ENCODE results near the gene ERFE. TPM values are rescaled to one million over a fixed set of nuclear protein-coding genes. Genes with fewer than 3 reads are reported as not detected.

ERFE gene
- total and polyA plus RNA-seq, 9 of the 15 experiments (the other 6 are each of a cell fraction or from before 2014, with no cell fraction given) = 0.55 to 8.2 (median 3.7) TPM

DNA sequence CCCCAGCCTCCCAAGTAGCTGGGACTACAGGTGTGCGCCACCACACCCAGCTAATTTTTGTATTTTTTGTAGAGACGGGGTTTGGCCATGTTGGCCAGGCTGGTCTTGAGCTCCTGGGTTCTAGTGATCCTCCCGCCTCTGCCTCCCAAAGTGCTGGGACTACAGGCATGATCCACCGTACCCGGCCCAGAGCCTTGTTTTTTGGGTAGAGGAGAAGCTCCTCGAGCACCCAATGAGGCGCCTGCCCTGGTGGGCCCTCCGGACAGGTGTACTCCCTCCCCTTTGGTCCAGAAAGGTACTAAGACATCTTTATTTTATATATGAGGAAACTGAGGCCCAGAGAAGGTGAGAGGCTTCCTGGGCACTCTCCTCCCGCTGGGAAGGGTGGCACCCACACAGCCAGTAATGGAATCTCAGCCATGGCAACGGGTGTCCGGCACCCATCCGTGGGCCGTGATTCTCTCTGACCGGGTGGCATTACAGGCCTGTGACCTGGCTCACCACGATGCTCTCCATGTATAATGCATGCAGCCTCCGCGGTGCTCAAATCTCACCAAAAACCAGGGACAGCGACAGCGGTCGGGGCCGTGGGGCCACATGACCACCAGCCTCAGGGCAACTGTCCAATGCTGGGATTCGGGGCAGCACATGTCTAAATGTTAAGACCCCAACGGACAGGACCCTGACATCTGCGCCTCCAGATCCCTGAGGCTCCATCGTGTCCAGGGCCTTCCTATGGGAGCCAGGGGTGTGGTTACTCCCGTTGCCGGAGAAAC lies 37.1 kb upstream of the ERFE start:
- intact Hi-C loops (cut with micrococcal nuclease) (no loop called here), in situ Hi-C loops (cut with MboI) (no loop called here)
- no peaks in the 10 kb centered on the region for H3K36me3 ChIP-seq (ENCODE audit: control insufficient read depth, insufficient read depth, low read length)
- DNase-seq (ENCODE audit: extremely low read depth in 1 of 4, low spot score in 3 of 4) (no peak), ATAC-seq (no peak), FAIRE-seq (no peak)
- no peaks in the 10 kb centered on the region for H4K20me1 ChIP-seq (replicated peaks; ENCODE audit: control insufficient read depth, insufficient read depth, low read length)
- ChIA-PET CTCF (ENCODE audit: low intra/inter-chr PET ratio) (no interaction called here), POLR2A (interaction anchor here (0.6 to 0.8 kb wide), 3 partner anchors 12 to 634 kb away, joined by 3 read pairs; no protein-coding TSS in a partner anchor)
- peaks cover 0 to 39% of the 10 kb centered on the region in 2 experiments; a peak in 2 of 5 replicates for H3K4me1 ChIP-seq (replicated peaks in 1 of 2; ENCODE audit: control insufficient read depth in 2 of 2, insufficient read depth in 2 of 2, low read length in 2 of 2)
- whole genome bisulfite sequencing (ENCODE audit: insufficient coverage, low coverage, missing lambda C conversion rate) = 10% methylated on average over 22 of the region's 27 CpGs
- H3K4me2 ChIP-seq (ENCODE audit: insufficient read depth, low read length) = no peak overlapping the region
- no peak overlapping the region for H3K27ac ChIP-seq (ENCODE audit: extremely low read depth, low read depth, low read length)
- peaks cover 5 to 41% of the 10 kb centered on the region in 2 experiments; a peak in 4 of 5 replicates for H3K27me3 ChIP-seq (ENCODE audit: control insufficient read depth in 2 of 2, insufficient read depth in 2 of 2, low read length in 2 of 2)
- H2AFZ ChIP-seq (ENCODE audit: low read depth, low read length) = no peak overlapping the region
- H3K4me3 ChIP-seq = no peak overlapping the region
- H3K9ac ChIP-seq (ENCODE audit: insufficient read depth in 1 of 2, low read depth in 2 of 2, low read length in 2 of 2) = no peak overlapping the region
- H3K9me1 ChIP-seq (ENCODE audit: control insufficient read depth, insufficient read depth, low read length) = no peaks in the 10 kb centered on the region
- H3K9me3 ChIP-seq (replicated peaks; ENCODE audit: control insufficient read depth, insufficient read depth, low read depth, low read length) = 0 out of 2 replicates have a peak, but pooled peaks cover 1% of the 10 kb centered on the region
- H3K79me2 ChIP-seq (ENCODE audit: control insufficient read depth, insufficient read depth, low read length) = no peaks in the 10 kb centered on the region
- no TSS peak for BruUV-seq (replicated peaks)
- TF ChIP-seq, protein P1, sequence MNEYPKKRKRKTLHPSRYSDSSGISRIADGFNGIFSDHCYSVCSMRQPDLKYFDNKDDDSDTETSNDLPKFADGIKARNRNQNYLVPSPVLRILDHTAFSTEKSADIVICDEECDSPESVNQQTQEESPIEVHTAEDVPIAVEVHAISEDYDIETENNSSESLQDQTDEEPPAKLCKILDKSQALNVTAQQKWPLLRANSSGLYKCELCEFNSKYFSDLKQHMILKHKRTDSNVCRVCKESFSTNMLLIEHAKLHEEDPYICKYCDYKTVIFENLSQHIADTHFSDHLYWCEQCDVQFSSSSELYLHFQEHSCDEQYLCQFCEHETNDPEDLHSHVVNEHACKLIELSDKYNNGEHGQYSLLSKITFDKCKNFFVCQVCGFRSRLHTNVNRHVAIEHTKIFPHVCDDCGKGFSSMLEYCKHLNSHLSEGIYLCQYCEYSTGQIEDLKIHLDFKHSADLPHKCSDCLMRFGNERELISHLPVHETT (CRISPR knock-in tag; conservative IDR thresholded peaks at IDR 0.05 in 1 of 2, IDR thresholded peaks at IDR 0.05 in 1 of 2) = no peak
- TF ChIP-seq, protein P2, sequence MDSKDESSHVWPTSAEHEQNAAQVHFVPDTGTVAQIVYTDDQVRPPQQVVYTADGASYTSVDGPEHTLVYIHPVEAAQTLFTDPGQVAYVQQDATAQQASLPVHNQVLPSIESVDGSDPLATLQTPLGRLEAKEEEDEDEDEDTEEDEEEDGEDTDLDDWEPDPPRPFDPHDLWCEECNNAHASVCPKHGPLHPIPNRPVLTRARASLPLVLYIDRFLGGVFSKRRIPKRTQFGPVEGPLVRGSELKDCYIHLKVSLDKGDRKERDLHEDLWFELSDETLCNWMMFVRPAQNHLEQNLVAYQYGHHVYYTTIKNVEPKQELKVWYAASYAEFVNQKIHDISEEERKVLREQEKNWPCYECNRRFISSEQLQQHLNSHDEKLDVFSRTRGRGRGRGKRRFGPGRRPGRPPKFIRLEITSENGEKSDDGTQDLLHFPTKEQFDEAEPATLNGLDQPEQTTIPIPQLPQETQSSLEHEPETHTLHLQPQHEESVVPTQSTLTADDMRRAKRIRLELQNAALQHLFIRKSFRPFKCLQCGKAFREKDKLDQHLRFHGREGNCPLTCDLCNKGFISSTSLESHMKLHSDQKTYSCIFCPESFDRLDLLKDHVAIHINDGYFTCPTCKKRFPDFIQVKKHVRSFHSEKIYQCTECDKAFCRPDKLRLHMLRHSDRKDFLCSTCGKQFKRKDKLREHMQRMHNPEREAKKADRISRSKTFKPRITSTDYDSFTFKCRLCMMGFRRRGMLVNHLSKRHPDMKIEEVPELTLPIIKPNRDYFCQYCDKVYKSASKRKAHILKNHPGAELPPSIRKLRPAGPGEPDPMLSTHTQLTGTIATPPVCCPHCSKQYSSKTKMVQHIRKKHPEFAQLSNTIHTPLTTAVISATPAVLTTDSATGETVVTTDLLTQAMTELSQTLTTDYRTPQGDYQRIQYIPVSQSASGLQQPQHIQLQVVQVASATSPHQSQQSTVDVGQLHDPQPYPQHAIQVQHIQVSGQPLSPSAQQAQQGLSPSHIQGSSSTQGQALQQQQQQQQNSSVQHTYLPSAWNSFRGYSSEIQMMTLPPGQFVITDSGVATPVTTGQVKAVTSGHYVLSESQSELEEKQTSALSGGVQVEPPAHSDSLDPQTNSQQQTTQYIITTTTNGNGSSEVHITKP (IDR thresholded peaks at IDR 0.05; ENCODE audit: partially characterized antibody) = no peak
- TF ChIP-seq ZFX (CRISPR knock-in tag; IDR thresholded peaks at IDR 0.05) = no peak
- TF ChIP-seq, protein P3, sequence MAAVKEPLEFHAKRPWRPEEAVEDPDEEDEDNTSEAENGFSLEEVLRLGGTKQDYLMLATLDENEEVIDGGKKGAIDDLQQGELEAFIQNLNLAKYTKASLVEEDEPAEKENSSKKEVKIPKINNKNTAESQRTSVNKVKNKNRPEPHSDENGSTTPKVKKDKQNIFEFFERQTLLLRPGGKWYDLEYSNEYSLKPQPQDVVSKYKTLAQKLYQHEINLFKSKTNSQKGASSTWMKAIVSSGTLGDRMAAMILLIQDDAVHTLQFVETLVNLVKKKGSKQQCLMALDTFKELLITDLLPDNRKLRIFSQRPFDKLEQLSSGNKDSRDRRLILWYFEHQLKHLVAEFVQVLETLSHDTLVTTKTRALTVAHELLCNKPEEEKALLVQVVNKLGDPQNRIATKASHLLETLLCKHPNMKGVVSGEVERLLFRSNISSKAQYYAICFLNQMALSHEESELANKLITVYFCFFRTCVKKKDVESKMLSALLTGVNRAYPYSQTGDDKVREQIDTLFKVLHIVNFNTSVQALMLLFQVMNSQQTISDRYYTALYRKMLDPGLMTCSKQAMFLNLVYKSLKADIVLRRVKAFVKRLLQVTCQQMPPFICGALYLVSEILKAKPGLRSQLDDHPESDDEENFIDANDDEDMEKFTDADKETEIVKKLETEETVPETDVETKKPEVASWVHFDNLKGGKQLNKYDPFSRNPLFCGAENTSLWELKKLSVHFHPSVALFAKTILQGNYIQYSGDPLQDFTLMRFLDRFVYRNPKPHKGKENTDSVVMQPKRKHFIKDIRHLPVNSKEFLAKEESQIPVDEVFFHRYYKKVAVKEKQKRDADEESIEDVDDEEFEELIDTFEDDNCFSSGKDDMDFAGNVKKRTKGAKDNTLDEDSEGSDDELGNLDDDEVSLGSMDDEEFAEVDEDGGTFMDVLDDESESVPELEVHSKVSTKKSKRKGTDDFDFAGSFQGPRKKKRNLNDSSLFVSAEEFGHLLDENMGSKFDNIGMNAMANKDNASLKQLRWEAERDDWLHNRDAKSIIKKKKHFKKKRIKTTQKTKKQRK (IDR thresholded peaks at IDR 0.05; ENCODE audit: borderline replicate concordance, low read depth, low read length) = no peak
- no peak for TF ChIP-seq KHSRP (IDR thresholded peaks at IDR 0.05)
- no peak for TF ChIP-seq CBX1 (IDR thresholded peaks at IDR 0.05; ENCODE audit: low read depth)
- TF ChIP-seq PCBP2 (IDR thresholded peaks at IDR 0.05; ENCODE audit: low read depth, low read length, poor library complexity, severe bottlenecking) = no peak
- no peak for TF ChIP-seq ZNF24 (IDR thresholded peaks at IDR 0.05)
- TF ChIP-seq ZNF140 (CRISPR knock-in tag; IDR thresholded peaks at IDR 0.05) = no peak
- no peak for TF ChIP-seq MYC (IDR thresholded peaks at IDR 0.05; ENCODE audit: low read depth, low read length)
- TF ChIP-seq MYC (CRISPR knock-in tag; IDR thresholded peaks at IDR 0.05; ENCODE audit: borderline replicate concordance, low read depth) = no peak

All from K562 (cell line).